HG03175 (cell line): Measurements from ENCODE around the gene GAS1.

ENCODE experiments used
- ATAC-seq: cut with Tn5 transposase; IDR thresholded peaks from one replicate; pipeline ENCODE4 v1.9.1; 2021; ENCODE audit warnings: mild to moderate bottlenecking, moderate library complexity; ENCODE audit not compliant: unreplicated experiment

Gene GAS1

DNA sequence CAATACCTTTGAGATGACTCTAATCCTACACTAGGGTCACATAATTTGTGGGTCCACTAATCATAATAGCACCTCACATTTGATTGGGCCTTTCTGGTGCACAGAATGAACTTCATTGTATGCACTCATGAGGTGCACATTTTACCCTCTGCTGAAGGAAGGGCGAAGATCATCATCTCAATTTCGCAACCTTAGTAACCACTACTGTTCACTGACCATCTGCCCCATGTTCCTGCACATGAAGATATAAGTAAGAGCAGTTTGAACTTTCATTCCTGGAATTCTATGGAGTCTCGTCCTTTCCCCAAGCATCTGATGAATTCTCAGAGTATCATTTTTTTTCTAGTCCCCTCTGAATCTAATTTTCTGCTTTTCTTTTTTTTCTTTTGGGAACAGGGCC, 21.2 kb downstream of the GAS1 start:
- ATAC-seq: no peak

- ATAC-seq: no peak
These were observed 21.6 kb downstream of the GAS1 start for GRCh38 chr9:86925686-86926085.

GRCh38 chr9:86924206-86924605, 23.1 kb downstream of the GAS1 start:
- no peak for ATAC-seq

- ATAC-seq: no peak
These were observed 26.0 kb downstream of the GAS1 start for GRCh38 chr9:86921151-86921923.

DNA sequence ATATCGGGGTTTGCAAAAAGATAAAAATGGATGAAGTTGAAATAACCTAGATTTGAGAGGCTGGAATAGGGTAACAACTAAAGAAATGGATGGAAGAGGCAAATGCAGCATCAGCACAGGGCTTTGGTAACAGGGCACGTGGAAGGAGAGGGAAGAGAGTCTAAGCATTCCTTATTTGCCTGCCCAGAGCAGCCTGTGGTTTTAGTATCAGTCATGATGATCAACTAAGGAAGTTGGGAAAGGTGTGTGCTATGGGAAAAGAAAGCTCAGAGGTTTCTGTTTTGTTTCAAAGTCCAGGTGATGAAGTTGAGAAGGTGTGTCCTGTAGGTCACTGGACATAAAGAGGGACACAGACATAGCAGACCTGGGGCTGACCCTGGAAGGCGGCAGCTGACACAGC, 28.8 kb downstream of the GAS1 start:
- ATAC-seq: no peak

GRCh38 chr9:86912210-86912609, 35.1 kb downstream of the GAS1 start:
- no peak for ATAC-seq

DNA sequence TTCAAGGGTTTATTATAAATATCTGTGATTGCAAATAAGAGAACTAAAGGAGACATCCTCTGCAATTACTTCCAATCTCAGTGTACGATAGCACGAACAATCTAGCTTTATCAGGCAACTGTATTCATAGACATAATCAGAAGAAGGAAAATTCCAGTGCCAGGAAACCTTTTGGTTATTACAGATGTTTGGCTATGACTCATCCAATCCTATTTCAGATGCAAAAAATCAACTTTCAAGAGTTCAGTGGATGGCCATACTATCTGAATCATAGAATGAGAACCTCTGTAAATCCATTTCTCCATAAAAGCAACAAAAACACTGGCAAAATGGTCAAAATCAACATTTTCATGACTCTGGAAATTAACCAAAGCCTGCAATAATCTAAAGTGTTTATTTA, 37.9 kb downstream of the GAS1 start:
- no peak for ATAC-seq

GRCh38 chr9:86908261-86908660, 39.0 kb downstream of the GAS1 start:
- ATAC-seq: no peak

DNA sequence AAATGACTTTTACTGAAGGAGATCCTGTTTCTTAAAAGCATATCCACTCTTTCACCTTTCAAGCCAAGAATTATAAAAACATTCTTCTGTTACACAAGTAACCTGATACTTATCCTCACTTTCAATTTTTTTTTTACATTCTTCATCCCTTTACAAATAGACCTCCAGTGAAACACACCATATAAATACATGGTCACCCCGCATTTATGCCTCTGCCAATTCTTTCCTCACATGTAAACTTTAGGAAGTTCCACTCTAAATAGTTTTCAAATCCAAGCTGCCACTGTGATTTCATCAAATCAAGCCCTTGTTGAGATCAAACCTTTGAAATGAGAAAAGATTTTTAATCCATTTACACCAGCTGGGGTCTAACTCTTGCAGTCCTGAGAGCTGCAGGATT, 40.0 kb downstream of the GAS1 start:
- ATAC-seq: no peak

DNA sequence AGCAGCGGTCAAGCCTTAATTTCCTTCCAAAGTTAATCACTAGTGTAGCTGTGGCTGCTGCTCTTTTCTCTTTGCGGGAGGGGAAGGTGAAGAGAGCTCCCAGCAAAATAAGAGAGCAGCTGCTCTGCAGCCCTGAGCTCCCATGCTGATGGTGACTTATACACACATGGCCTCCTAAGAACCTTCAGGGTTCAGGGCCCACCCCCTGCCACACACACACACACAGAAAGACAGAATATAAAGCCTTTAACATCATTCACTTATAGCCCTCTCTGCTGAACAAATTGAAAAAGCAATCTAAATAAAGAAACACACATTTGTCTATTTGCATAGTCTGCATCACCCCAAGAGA, 43.6 kb downstream of the GAS1 start:
- ATAC-seq: no peak

GRCh38 chr9:86902991-86903733, 44.1 kb downstream of the GAS1 start:
- no peak for ATAC-seq

- no peak for ATAC-seq
These were observed 44.7 kb downstream of the GAS1 start for GRCh38 chr9:86902586-86902985.

DNA sequence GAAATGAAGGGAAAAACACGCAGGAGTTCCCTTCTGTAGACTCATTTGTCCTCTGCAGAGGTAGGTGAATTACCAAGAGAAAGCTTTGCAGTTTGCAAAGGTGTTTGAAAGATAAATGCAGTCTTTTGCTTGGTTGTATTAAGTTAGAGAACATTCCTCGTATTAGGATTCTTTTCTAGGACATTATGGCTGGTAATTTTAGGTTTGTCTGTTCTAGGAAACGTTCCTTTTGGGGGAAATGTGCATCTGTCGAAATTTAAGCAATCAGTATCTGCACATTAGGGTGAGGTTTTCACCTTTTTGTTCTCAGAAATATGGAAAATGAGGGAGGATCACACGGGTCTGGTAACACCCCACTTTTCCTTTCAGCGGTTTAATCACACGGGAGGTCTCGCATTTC, 45.1 kb downstream of the GAS1 start:
- no peak for ATAC-seq

- ATAC-seq: no peak
These were observed 45.8 kb downstream of the GAS1 start for GRCh38 chr9:86901511-86901910.
